HL-60/S4 treated with retinoic acid at 250 ng/mL for 4 days and 3 days (cell line): ENCODE results near the gene ABHD16B.
"Not testable (repeated sequence)": the region's sequence is repeated elsewhere in the genome, so short reads cannot be mapped to it uniquely, and the experiment has no call there.

ENCODE experiments used
- in situ Hi-C: fragments of 300-500 bp; cut with MboI; formaldehyde crosslinking; loops from 2 replicates; pipeline ENCODE4 v1.7.0; 2022; ENCODE audit warnings: low sequenced_read_pairs

ABHD16B gene

GRCh38 chr20:63854069-63854765 is 7.1 kb upstream of the ABHD16B start:
- in situ Hi-C loops: no loop called here

- in situ Hi-C loops: no loop called here
These were observed 6.4 kb upstream of the ABHD16B start for GRCh38 chr20:63854766-63855362.

GRCh38 chr20:63855363-63856097 is 5.8 kb upstream of the ABHD16B start:
- in situ Hi-C loops: no loop called here

- in situ Hi-C loops: no loop called here
These were observed 5.2 kb upstream of the ABHD16B start for GRCh38 chr20:63856098-63856511.

- in situ Hi-C loops: no loop called here
These were observed 3.4 kb upstream of the ABHD16B start for GRCh38 chr20:63857764-63858392.

GRCh38 chr20:63858393-63859165 is 2.7 kb upstream of the ABHD16B start:
- in situ Hi-C loops: no loop called here

- in situ Hi-C loops: no loop called here
These were observed 2.1 kb upstream of the ABHD16B start for GRCh38 chr20:63859166-63859699.

GRCh38 chr20:63860325-63861051 is 810 bp upstream of the ABHD16B start:
- in situ Hi-C loops: no loop called here

- in situ Hi-C loops: no loop called here
These were observed 943 bp downstream of the ABHD16B start for GRCh38 chr20:63861981-63862901.

GRCh38 chr20:63863021-63863797 is 1.9 kb downstream of the ABHD16B start:
- in situ Hi-C loops: no loop called here

- in situ Hi-C loops: no loop called here
These were observed 2.7 kb downstream of the ABHD16B start for GRCh38 chr20:63863798-63864544.

GRCh38 chr20:63864545-63864977 is 3.3 kb downstream of the ABHD16B start:
- in situ Hi-C loops: no loop called here

- in situ Hi-C loops: no loop called here
These were observed 3.8 kb downstream of the ABHD16B start, which contains the start of gene TPD52L2 for GRCh38 chr20:63864978-63865640. Gene TPD52L2, plus strand, starts transcription at chr20:63865270. Its CDS starts 96 bp downstream, at chr20:63865366.

GRCh38 chr20:63867042-63867441 is 5.7 kb downstream of the ABHD16B start:
- in situ Hi-C loops: not testable (repeated sequence)

- in situ Hi-C loops: no loop called here
These were observed 7.0 kb downstream of the ABHD16B start for GRCh38 chr20:63868264-63868663.

- in situ Hi-C loops: no loop called here
These were observed 12.2 kb downstream of the ABHD16B start for GRCh38 chr20:63873477-63873971.
